Stimulated activated CD8-positive, alpha-beta memory T cell treated with anti-CD3 and anti-CD28 coated beads, Interleukin-15, amount 100 ng/mL, for 4 hours (primary cell): ENCODE measurements around the gene LRRC28.

ENCODE experiments used
- DNase-seq, 2 donors: peaks; one replicate each; pipeline ENCODE4 v3.0.0-alpha.2; 2020; ENCODE audit warnings: low read depth in 2 of 2

LRRC28 gene

DNA sequence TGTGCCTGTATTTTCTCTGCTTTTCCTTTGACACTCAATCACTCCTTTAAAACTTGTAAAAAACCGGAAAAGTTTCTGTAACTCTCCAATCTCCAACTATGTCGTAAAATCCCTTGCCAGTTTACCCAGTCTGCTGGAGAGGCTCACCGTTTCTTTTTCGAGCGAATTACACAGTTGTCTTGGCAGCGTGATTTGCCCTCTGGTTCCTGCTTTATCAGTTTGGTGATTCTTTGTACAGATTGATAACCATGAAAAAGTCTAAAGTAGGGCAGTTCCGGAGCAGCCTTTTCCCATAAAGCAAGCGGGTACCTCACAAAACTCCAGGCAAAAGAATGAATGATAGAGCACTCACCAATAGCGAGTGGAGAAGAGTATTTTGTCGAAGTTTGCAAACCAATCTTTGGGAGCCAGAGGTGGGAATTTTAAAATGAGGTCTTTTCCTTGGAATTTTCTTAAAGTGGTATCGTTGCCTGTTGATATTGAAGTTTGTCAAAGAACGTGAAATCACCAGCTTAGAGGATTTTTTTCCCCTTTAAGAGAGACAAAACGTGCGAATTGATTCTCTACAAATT lies 1.9 kb upstream of the LRRC28 start, which contains the start of gene TTC23:
Gene TTC23 (minus strand): TSS at position 312 of the 572 bp plus-strand sequence. CDS start 20,869 bp downstream, outside the sequence.
- DNase-seq = no peak

DNA sequence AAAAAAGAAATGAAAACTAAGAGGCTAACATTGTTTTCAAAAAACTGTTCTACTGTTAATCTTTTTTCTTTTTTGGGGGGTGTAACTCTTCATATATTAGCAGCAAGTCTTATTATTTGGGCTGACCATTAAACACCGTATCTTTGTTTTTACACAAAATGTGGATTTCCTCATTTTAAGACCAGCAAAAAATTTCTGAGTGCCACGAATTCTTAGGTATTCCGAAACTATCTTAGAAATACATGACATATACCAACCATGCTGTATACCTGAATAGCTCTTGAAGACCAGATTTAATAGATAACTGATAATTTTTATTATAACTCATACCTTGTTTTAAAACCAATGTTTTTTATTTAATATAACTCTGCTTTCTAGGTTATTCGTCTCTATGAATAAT lies 1.3 kb upstream of the LRRC28 start:
- DNase-seq = no peak

DNA sequence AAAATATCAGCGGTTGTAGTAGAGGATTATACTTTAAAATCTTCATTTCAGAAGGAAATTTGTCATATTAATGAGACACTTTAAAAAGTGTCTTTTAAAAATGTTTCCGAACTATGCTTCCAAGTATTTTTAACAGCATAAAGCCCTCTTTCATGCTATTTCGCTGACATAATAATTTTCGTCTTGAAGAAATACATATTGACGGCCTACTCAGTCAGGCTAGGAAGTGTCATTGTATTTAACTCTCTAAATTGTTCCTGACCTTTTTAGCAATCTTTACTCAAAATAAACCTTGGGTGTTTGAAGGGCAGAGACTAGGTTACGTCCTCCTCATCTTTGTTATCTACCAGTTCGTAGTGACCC lies 806 bp upstream of the LRRC28 start:
- no peak for DNase-seq

DNA sequence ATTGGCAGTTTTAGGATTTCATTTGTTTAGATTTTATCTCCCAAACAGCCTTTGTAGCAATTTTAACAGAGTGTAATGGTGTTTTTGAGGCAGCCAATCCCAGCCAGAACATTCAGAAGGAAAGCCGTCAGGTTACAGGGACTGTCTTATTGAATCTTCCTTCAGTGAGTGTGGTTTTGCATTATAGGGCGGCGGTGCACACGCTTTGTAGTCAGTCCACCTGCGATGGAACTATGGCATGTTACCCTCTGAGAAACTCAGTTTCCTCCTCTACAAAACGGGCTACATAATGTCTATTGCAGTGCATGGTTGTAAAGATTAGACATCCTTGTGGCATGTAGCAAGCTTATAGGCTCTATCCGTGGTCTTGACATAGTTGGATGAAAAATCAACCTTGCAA lies 1.0 kb downstream of the LRRC28 start:
- DNase-seq = no peak

DNA sequence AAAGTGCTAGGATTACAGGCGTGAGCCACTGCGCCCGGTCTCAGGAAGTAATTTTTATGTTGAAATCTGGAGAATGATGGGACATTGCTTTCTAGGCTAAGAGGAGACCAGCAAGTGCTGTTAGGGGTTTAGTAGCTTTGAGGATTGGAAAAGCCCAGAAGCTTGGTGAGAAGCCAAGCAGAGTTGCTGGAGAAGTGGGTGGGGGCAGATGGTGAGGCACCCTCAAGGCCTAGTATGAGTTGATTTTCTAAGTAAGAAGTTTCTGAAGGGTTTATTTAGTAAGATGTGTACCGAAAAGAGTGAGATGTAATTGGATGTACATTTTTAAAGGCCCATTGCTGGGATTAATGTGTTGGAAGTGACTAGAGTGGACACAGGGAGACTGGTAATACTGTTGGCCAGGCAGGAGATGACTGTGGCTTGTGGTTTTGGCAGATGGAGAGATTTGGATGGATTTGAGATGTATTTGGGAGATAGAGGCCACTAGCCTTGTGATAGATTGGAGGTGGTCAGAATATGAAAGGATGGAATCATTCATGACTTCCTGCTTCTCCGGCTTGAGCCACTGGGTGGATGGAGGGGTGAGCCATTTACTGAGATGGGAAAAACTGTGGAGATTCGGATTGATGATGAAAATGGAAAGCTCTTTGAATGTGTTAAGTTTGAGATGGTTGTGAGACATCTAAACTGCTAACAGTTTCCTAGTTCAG lies 2.3 kb downstream of the LRRC28 start:
- no peak for DNase-seq

DNA sequence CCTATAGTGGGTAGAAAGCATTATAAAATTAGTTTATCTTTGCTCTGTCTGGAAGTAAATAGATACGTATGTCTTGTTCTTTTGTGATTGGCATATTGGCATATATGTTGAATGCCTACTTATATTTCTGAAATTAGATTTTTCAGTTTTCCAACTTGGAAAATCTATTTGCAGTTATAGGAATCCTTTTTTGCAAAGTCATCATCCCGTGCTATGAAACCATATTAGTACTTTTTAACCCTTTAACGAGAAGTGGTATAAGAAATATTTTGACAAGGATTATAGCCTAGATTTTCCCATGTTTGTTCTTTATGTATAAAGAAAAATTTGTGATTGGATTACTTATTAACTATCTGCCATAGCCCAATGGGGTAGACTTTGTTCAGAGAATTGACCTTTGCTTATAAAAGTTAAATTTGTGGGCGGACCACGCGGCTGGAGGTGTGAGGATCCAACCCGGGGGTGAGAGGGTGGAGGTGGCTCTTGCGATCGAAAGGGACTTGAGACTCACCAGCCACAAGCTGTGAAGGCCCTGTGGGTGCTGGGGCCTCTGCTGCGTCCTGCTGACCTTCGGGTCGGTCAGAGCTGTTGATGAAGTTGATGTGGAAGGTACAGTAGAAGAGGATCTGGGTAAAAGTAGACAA lies 5.9 kb downstream of the LRRC28 start:
- DNase-seq = no peak

DNA sequence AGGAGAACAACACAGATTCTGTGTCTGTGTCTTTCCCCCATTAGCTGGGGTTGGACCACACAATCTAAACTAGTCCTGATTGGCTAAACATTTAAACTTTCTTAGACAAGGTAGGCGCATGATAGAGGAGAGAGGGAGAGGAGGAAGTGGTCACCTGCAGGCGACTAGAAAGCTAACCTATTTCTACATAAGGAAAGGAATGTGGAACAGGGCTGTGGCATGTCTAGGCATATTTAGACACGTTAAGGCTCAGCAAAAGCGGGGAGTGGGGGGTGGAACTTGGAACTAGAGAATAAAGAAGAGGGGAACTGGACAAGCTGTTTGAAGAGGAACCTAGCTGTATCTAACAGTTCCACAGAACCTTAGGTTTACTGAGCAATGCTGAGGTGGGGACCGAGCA lies 12.8 kb downstream of the LRRC28 start:
- no peak for DNase-seq

DNA sequence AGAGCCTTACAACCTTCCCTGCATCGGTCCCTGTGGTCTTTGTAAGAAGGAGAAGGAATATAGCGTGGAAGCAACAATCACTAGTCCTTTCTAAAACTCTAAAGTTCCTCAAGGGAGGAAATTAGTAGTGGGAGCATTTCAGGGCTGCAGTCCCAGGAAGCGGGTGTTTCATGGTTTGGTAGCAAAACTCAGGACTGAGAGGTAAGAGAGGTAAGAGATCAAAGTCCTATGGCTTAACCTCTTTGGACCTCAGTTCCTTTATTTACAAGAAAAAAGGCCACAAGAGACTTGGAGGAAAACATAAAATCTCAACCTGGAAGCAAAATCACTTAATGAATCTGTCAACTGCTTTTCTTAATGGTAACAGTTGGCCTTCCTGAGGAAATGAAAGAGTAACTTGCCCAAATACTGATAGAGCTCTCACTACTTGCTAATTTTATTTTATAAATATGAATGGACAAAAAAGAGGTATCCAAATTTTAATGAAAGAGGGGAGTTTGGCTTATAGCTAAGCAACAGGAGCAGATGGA lies 14.3 kb downstream of the LRRC28 start:
- no peak for DNase-seq

DNA sequence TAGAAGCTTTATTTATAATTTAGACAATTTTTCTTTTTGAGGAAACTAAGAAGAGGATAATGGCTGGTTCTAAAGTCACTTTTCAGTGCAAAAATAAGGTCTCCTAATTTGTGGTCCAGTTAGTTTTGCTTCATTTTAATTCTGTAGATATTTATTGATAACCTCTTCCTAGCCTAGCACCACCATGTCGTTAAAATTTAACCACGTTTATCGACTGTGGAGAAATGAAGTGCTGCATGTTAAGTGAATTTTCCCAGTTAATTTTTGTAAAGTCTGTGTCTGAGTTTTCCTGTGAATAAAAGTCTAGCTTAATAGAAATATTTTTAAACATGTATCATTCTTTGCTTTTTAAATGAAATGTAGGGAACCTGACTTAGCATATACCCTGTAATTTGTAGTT lies 16.7 kb downstream of the LRRC28 start:
- DNase-seq = no peak

DNA sequence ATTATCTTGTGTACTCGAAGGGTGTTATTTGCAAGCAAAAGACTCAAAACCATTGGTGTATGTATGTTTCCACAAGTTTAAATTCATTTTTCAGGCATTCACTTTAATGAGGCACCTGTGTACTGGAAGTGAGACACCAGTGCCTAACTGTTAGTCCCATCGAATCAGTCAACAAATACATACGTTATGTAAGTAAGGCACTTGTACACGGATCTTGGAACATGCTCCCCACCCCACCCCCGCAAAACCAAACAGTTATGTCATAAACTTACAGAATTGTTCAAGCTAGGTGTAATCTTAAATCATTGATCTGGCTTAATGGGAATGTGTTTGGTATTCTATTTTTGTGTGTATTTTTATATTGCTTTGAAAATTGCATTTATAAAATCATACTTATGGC lies 17.1 kb downstream of the LRRC28 start:
- DNase-seq = no peak

DNA sequence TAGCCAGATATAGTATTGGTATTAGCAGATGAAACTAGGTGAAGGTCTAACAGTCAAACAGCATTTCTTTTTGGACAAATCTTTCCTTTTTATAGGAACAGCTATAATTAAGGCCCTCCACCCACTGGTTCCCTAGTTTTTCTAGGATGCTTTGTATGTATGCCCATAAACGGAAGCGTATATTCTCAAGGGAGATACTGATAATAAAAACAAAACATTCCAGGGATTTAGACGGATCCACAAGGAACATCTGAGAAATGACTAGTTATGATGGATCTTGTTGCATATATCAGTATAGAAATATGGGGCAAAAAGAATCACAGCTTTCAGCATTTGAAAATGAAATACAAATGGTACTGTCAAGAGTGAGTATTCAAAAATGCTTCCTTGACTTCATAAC lies 22.5 kb downstream of the LRRC28 start:
- no peak for DNase-seq

DNA sequence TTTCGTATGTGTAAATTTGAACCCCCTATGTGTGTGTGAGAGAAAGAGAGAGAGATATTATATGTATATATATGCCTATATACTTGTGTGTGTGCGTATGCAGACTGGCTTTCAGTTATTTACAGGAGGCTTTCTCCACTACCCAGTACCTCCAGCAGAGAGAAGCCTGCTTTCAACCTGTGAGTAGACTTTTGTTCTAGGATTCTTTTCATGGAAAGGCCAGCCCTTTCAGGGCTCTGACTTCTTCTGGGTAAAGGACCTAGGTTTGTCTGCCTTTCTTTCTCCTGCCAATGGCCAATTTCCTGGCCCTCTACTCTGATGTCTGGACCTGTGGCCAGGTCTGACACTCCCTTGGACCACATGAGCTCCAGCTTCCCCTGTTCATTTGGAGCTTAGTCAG lies 23.8 kb downstream of the LRRC28 start:
- no peak for DNase-seq

DNA sequence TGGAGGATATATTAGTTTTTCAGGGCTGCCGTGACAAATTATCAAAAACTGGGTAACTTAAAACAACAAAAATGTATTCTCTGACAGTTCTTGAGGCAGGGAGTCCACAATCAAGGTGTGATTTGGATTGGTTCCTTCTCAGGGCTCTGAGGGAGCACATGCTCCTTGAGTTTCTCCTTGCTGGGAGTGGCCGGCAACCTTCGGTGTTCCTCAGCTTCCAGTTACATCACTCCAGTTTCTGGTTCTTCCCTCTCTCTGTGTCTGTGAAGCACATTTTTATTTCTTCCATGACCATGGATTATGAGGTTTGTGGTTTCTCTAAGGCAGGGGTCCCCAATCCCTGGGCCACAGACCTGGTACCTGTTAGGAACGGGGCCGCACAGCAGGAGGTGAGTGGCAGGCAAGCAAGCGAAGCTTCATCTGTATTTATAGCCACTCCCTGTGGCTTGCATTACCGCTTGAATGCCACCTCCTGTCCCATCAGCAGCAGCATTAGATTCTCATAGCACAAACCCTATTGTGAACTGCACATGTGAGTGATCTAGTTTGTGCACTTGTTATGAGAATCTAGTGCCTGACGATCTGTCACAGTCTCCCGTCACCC lies 24.3 kb downstream of the LRRC28 start:
- DNase-seq = no peak

DNA sequence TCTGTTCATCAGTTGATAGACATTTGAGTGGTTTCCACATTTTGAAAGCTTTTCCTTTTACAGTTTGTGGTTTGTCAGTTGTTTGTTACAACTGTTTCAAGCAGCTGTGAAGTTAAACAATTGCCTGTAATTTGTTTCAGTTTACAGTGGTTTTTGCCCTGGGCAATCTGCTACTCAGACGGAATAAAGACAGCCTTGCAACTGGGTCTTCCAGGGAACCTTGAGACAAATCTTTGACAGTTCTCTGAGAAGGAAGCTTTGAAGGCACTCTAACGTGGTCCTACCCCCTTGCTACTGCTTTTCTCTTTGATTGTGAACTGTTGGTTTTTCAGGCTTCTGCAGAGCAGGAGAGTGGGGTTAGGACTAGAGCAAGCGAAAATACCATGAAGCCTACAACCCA lies 28.0 kb downstream of the LRRC28 start:
- no peak for DNase-seq

DNA sequence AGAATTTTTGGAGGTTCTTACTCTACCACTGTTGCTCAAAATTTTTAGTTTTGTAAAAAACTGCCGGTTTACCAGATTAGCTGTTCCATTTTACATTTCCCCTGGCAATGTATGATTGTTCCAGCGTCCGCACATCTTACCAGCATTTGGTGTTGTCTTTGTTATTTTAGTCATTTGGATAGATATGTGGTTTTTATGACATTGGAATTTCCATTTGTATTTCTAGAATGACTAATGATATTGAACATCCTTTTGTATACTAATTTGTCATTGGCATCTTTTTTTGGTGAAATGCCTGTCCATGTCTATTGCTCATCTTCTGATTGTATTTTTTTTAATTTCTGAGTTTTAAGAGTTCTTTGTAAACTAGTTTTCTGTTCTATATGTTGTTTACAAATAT lies 28.5 kb downstream of the LRRC28 start:
- no peak for DNase-seq

DNA sequence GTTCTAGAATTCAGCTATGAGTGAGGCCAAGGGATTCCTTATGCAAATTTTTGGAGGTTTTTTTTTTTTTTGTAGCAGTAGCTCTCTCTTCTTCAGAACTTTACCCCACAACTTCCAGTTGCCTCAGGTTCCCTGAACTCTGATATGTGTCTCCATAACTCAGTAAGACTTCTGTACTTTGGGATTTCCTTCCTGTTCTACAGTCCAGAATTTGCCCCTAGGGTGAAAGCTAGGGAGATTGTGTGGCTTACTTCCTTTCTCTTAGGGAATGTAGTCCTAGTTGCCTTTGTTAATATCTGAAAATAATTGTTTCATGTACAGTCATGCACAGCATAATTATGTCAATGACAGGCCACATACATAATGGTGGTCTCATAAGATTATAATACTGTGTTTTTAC lies 30.8 kb downstream of the LRRC28 start:
- DNase-seq = no peak

DNA sequence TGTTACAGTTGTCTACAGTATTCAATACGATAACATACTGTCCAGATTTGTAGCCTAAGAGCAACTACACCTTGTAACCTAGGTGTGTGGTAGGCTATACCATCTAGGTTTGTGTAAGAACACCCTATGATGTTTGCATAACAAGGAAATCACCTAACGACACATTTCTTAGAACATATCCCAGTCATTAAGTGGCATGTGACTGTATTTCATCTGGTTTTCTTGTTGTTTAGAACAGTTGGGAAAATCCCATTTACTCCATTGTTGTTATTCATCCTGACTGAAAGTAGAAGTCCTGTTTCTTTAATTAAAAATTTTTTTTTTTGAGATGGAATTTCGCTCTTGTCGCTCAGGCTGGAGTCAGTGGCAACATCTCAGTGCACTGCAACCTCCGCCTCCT lies 31.3 kb downstream of the LRRC28 start:
- DNase-seq = no peak

DNA sequence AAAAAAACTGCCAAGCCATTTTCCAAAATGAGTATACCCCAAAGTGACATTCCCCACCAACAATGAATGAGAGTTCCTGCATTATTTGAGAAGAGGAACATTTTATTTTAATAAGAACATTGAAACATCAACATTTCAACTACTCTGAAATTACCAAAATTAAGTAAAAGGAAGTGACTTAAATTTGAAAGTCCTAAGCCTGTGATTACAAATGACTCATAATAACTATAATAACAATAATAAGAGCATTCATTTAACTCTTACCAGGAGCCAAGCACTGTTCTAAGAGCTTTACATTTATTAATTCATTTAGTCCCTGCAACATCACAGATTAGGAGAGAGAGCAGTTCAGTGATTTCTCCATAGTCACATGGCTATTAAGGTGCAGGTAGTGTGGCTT lies 32.4 kb downstream of the LRRC28 start:
- DNase-seq = no peak

DNA sequence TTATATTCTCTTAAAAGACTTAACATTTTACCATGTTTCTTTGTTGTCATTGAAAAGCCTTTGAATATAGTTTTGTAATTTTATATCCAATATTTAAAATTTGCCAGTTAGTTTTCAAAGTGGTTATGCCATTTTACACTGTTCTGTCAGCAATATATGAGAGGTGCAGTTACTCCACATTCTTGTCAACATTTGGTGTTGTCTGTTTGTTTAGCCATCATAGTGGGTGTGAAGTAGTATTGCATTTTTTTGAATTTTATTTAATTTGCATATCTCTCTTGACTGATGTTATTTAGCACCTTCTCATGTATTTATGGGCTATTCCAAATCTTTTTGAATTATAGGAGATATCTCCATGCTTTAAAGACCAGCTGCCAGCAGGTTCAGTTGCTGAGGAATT lies 40.4 kb downstream of the LRRC28 start:
- DNase-seq = no peak

DNA sequence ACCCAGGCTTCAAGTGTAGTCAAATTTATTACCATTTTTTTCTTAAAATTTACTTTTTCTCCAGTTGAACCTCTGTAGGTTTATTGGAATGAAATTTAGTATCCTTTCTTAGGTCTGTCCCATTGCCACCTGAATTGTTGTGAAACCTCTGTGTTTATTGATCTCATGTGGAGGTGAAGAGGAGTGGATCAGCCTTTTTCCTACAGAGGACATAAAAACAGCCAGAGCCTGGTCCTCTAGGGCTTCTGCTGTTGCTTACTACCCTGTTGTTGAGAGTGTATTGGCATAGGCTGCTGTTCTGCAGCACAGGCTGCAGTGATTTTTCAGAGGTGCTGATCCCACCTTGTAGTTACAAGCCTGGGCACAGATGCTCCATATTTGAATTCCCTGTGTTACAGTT lies 44.6 kb downstream of the LRRC28 start:
- no peak for DNase-seq

DNA sequence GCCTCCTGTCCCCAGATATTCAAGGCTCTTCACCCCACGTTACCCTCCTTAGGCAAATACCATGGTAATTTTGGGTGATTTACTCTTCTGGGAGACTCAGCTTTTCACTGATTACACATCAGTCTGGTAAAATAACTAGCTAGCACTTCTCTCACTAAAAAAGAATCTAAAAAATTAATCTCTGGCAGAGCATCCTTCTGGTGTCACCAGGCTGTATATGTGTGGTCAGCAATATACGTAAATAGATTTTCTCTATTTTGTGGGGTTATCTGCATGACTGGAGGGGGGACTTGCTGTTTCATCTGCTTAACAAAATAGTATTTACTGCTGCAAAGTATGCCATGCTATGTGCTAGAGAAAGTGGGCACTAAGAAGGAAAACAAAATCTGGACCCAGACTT lies 45.1 kb downstream of the LRRC28 start:
- DNase-seq = no peak

DNA sequence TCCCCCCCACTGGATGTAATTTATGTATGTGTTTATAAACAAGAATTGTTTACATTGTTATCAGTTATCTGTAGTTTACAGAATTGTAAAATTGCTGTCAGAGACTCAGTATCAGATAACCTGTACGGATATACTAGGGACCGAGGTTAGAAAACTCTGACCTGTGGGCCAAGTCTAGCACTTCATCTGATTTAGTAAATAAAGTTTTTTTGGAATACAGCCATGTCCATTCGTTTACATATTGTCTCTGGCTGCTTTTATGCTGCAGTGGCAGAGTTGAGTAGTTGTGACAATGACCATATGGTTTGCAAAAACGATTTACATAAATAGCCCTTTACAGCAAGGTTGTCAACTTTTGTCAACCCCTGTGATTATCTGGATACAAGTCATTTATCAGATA lies 52.6 kb downstream of the LRRC28 start:
- no peak for DNase-seq
